SK-N-SH treated with all-trans-retinoic acid at 6 μM for 48 hours (cell line): ENCODE data around the gene ABCA8.
"Not testable (repeated sequence)": the region's sequence is repeated elsewhere in the genome, so short reads cannot be mapped to it uniquely, and the experiment has no call there.

ENCODE experiments used
- ATAC-seq: fragments of 200-7000 bp; cut with Tn5 transposase; 3 replicates; pipeline ENCODE4 v1.9.1; 2020; ENCODE audit warnings: mild to moderate bottlenecking, moderate library complexity
- ARNTL ChIP-seq: fragments of 450-650 bp; formaldehyde crosslinking; IDR thresholded peaks from 2 replicates; pipeline ENCODE4 v1.5.0; 2020; ENCODE audit warnings: low read depth, mild to moderate bottlenecking, moderate library complexity, borderline replicate concordance
- BACH2 ChIP-seq: fragments of 250-450 bp; sonication (Bioruptor Pico); IDR thresholded peaks from 2 replicates; pipeline ENCODE4 v1.9.0; 2021; ENCODE audit warnings: mild to moderate bottlenecking, borderline replicate concordance
- CREB5 ChIP-seq: fragments of 250-450 bp; sonication (Bioruptor Pico); IDR thresholded peaks from 2 replicates; pipeline ENCODE4 v1.5.1; 2020; ENCODE audit warnings: low read depth, mild to moderate bottlenecking, moderate library complexity
- CSDC2 ChIP-seq: fragments of 250-450 bp; sonication (Bioruptor Pico); IDR thresholded peaks from 2 replicates; pipeline ENCODE4 v1.5.0; 2020; ENCODE audit warnings: mild to moderate bottlenecking, moderate library complexity
- CSRNP3 ChIP-seq: fragments of 250-450 bp; sonication (Bioruptor Pico); IDR thresholded peaks from 2 replicates; pipeline ENCODE4 v1.5.1; 2021; ENCODE audit warnings: mild to moderate bottlenecking, moderate library complexity
- ESRRG ChIP-seq: fragments of 250-450 bp; sonication (Bioruptor Pico); IDR thresholded peaks from 2 replicates; pipeline ENCODE4 v1.6.1; 2021; ENCODE audit warnings: mild to moderate bottlenecking
- GLIS3 ChIP-seq: fragments of 250-450 bp; sonication (Bioruptor Pico); IDR thresholded peaks from 2 replicates; pipeline ENCODE4 v1.5.0; 2020; ENCODE audit warnings: mild to moderate bottlenecking, moderate library complexity
- ISL1 ChIP-seq: fragments of 250-450 bp; sonication (Bioruptor Pico); IDR thresholded peaks from 2 replicates; pipeline ENCODE4 v2.1.2; 2022; ENCODE audit warnings: mild to moderate bottlenecking, moderate library complexity
- OSR1 ChIP-seq: fragments of 250-450 bp; sonication (Bioruptor Pico); IDR thresholded peaks from 2 replicates; pipeline ENCODE4 v1.8.0; 2022; ENCODE audit warnings: moderate library complexity, mild to moderate bottlenecking, inconsistent platforms
- PATZ1 ChIP-seq: fragments of 250-450 bp; sonication (Bioruptor Pico); IDR thresholded peaks from 2 replicates; pipeline ENCODE4 v1.8.0; 2020; ENCODE audit warnings: mild to moderate bottlenecking, moderate library complexity, borderline replicate concordance
- POU6F1 ChIP-seq: fragments of 250-450 bp; sonication (Bioruptor Pico); IDR thresholded peaks from 2 replicates; pipeline ENCODE4 v1.8.0; 2021; ENCODE audit warnings: low read depth, mild to moderate bottlenecking, moderate library complexity, borderline replicate concordance
- PPARA ChIP-seq: fragments of 250-450 bp; sonication (Bioruptor Pico); IDR thresholded peaks from 2 replicates; pipeline ENCODE4 v1.5.0; 2020; ENCODE audit warnings: mild to moderate bottlenecking, borderline replicate concordance
- RARB ChIP-seq: fragments of 250-450 bp; sonication (Bioruptor Pico); IDR thresholded peaks from 2 replicates; pipeline ENCODE4 v1.8.0; 2021; ENCODE audit warnings: mild to moderate bottlenecking, moderate library complexity
- SNAI2 ChIP-seq: fragments of 250-450 bp; sonication (Bioruptor Pico); IDR thresholded peaks from 2 replicates; pipeline ENCODE4 v1.5.0; 2020; ENCODE audit warnings: mild to moderate bottlenecking, moderate library complexity
- TOX ChIP-seq: fragments of 250-450 bp; sonication (Bioruptor Pico); IDR thresholded peaks from 2 replicates; pipeline ENCODE4 v1.8.0; 2021; ENCODE audit warnings: mild to moderate bottlenecking, moderate library complexity, borderline replicate concordance
- ZC3H10 ChIP-seq: fragments of 250-450 bp; sonication (Bioruptor Pico); IDR thresholded peaks from 2 replicates; pipeline ENCODE4 v1.5.1; 2021; ENCODE audit warnings: mild to moderate bottlenecking, moderate library complexity
- ZFP3 ChIP-seq: fragments of 250-450 bp; sonication (Bioruptor Pico); IDR thresholded peaks from 2 replicates; pipeline ENCODE4 v1.5.0; 2020; ENCODE audit warnings: mild to moderate bottlenecking, moderate library complexity
- ZFP30 ChIP-seq: fragments of 450-650 bp; formaldehyde crosslinking; IDR thresholded peaks from 2 replicates; pipeline ENCODE4 v1.5.0; 2022; ENCODE audit warnings: mild to moderate bottlenecking, moderate library complexity
- ZNF565 ChIP-seq: fragments of 450-650 bp; formaldehyde crosslinking; conservative IDR thresholded peaks from 2 replicates; pipeline ENCODE4 v1.5.0; 2020; ENCODE audit warnings: low read depth, mild to moderate bottlenecking, moderate library complexity
- ZNF70 ChIP-seq: fragments of 450-650 bp; formaldehyde crosslinking; IDR thresholded peaks from 2 replicates; pipeline ENCODE4 v1.5.0; 2020; ENCODE audit warnings: mild to moderate bottlenecking, moderate library complexity
- ZNF8 ChIP-seq: fragments of 450-650 bp; formaldehyde crosslinking; IDR thresholded peaks from 2 replicates; pipeline ENCODE4 v1.5.0; 2020; ENCODE audit warnings: mild to moderate bottlenecking, moderate library complexity

ABCA8 gene

GRCh38 chr17:68955181-68955841 is at the start of gene ABCA8:
Gene ABCA8 (minus strand): TSS chr17:68955392. CDS start chr17:68942034, 13,358 bp downstream.
- ATAC-seq = peak; percentile 80
- TF ChIP-seq BACH2 = no peak
- TF ChIP-seq ZFP3 = no peak
- TF ChIP-seq RARB = no peak
- TF ChIP-seq PPARA (CRISPR knock-in tag) = no peak
- TF ChIP-seq ZFP30 (CRISPR knock-in tag) = no peak
- no peak for TF ChIP-seq CREB5 (CRISPR knock-in tag)
- no peak for TF ChIP-seq SNAI2 (CRISPR knock-in tag)
- no peak for TF ChIP-seq ISL1 (CRISPR knock-in tag)
- no peak for TF ChIP-seq OSR1 (CRISPR knock-in tag)
- no peak for TF ChIP-seq ZC3H10 (CRISPR knock-in tag)
- TF ChIP-seq TOX (CRISPR knock-in tag) = no peak
- no peak for TF ChIP-seq ESRRG (CRISPR knock-in tag)
- no peak for TF ChIP-seq GLIS3 (CRISPR knock-in tag)
- no peak for TF ChIP-seq CSRNP3
- TF ChIP-seq CSDC2 (CRISPR knock-in tag) = no peak

GRCh38 chr17:69004759-69005158 is 49.6 kb upstream of the ABCA8 start:
- ATAC-seq = not testable (repeated sequence)

GRCh38 chr17:68999743-69000142 is 44.6 kb upstream of the ABCA8 start:
- ATAC-seq = not testable (repeated sequence)

GRCh38 chr17:68993112-68993511 is 37.9 kb upstream of the ABCA8 start:
- TF ChIP-seq ZFP3 = no peak
- TF ChIP-seq, all 23 proteins: peak for 0
- peak; percentile 72 for ATAC-seq

GRCh38 chr17:68987966-68988365 is 32.8 kb upstream of the ABCA8 start:
- no peak for ATAC-seq
- TF ChIP-seq ZNF70 (CRISPR knock-in tag) (no peak), BACH2 (no peak), ZNF8 (no peak), ZNF565 (CRISPR knock-in tag) (no peak), CSDC2 (CRISPR knock-in tag) (no peak), ESRRG (CRISPR knock-in tag) (no peak), ZFP30 (CRISPR knock-in tag) (no peak), GLIS3 (CRISPR knock-in tag) (no peak), PATZ1 (CRISPR knock-in tag) (no peak), SNAI2 (CRISPR knock-in tag) (no peak), ISL1 (CRISPR knock-in tag) (no peak), TOX (CRISPR knock-in tag) (no peak), ARNTL (CRISPR knock-in tag) (no peak), POU6F1 (CRISPR knock-in tag) (no peak), CREB5 (CRISPR knock-in tag) (no peak)
